GM18520 (cell line): ENCODE measurements around the gene ADARB2.

Experiments
- ATAC-seq: cut with Tn5 transposase; IDR thresholded peaks from one replicate; pipeline ENCODE4 v1.9.1; 2021; ENCODE audit not compliant: unreplicated experiment

ADARB2 gene

GRCh38 chr10:1187151-1187854 lies 550.0 kb downstream of the ADARB2 start:
- ATAC-seq = no peak

GRCh38 chr10:1186683-1186990 lies 550.7 kb downstream of the ADARB2 start:
- ATAC-seq = no peak

- no peak for ATAC-seq
These were observed 551.2 kb downstream of the ADARB2 start for GRCh38 chr10:1185911-1186682.

GRCh38 chr10:1184541-1185430 lies 552.5 kb downstream of the ADARB2 start:
- ATAC-seq = no peak

GRCh38 chr10:1183701-1184100 lies 553.6 kb downstream of the ADARB2 start:
- ATAC-seq = no peak

GRCh38 chr10:1183033-1183396 lies 554.3 kb downstream of the ADARB2 start:
- ATAC-seq = no peak

- no peak for ATAC-seq
These were observed 554.9 kb downstream of the ADARB2 start for GRCh38 chr10:1182280-1183032.

- ATAC-seq = no peak
These were observed 556.5 kb downstream of the ADARB2 start for GRCh38 chr10:1180836-1181235.

GRCh38 chr10:1180071-1180730 lies 557.1 kb downstream of the ADARB2 start:
- no peak for ATAC-seq

- no peak for ATAC-seq
These were observed 557.8 kb downstream of the ADARB2 start for GRCh38 chr10:1179346-1180070.

- ATAC-seq = no peak
These were observed 558.8 kb downstream of the ADARB2 start for GRCh38 chr10:1178506-1178905.

GRCh38 chr10:1177936-1178335 lies 559.4 kb downstream of the ADARB2 start:
- ATAC-seq = no peak

GRCh38 chr10:1175956-1176565 lies 561.3 kb downstream of the ADARB2 start:
- ATAC-seq = no peak

GRCh38 chr10:1174022-1174421 lies 563.3 kb downstream of the ADARB2 start:
- ATAC-seq = no peak

GRCh38 chr10:1173091-1173490 lies 564.2 kb downstream of the ADARB2 start:
- no peak for ATAC-seq

- no peak for ATAC-seq
These were observed 564.9 kb downstream of the ADARB2 start for GRCh38 chr10:1172256-1172984.

GRCh38 chr10:1171586-1171985 lies 565.7 kb downstream of the ADARB2 start:
- no peak for ATAC-seq

GRCh38 chr10:1171182-1171581 lies 566.1 kb downstream of the ADARB2 start:
- no peak for ATAC-seq

GRCh38 chr10:1170867-1171180 lies 566.5 kb downstream of the ADARB2 start:
- no peak for ATAC-seq
